GM12874 (cell line): ENCODE data around the gene CTNNA2.

Experiments used
- TF ChIP-seq, protein P1 (sequence below): IDR thresholded peaks from 2 replicates; pipeline ENCODE4 v1.5.1; 2011; ENCODE audit warnings: low read depth, mild to moderate bottlenecking, control low read depth, low read length, moderate library complexity; ENCODE audit not compliant: insufficient read depth

The CTNNA2 gene

DNA sequence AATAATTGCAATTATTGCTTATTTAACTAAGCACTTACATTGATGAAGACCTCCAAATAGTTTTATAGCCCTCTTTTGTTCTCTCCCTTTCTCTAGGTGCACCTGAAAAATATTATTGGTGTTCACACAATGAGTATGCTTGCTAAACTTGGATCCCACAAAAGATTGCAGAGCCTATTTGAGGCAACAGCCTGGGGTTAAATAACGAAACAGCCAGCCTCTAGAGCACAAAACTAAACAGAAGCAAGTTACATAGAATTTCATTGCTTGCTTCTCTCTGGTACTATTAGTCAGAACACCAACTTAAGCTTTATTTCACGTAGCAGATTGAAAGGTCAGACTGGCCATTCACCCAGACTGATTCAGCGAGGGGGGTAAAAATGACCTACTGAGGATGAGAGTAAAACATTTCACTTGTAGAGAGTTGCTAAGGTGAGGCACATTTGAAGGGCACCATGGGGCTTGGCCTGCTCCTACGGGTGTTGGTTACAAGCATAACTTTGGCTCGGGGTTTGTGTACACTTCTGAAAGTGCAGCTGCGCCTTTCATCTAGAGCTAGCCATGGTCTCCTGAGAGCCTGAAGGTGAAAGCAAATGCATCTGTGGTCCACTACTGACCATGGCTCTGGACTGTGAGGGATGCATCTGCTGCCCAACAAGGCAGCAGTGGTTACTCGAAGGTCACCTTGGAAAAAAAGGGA lies 1016.8 kb downstream of the CTNNA2 start:
- TF ChIP-seq, protein P1, sequence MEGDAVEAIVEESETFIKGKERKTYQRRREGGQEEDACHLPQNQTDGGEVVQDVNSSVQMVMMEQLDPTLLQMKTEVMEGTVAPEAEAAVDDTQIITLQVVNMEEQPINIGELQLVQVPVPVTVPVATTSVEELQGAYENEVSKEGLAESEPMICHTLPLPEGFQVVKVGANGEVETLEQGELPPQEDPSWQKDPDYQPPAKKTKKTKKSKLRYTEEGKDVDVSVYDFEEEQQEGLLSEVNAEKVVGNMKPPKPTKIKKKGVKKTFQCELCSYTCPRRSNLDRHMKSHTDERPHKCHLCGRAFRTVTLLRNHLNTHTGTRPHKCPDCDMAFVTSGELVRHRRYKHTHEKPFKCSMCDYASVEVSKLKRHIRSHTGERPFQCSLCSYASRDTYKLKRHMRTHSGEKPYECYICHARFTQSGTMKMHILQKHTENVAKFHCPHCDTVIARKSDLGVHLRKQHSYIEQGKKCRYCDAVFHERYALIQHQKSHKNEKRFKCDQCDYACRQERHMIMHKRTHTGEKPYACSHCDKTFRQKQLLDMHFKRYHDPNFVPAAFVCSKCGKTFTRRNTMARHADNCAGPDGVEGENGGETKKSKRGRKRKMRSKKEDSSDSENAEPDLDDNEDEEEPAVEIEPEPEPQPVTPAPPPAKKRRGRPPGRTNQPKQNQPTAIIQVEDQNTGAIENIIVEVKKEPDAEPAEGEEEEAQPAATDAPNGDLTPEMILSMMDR, result no peak

DNA sequence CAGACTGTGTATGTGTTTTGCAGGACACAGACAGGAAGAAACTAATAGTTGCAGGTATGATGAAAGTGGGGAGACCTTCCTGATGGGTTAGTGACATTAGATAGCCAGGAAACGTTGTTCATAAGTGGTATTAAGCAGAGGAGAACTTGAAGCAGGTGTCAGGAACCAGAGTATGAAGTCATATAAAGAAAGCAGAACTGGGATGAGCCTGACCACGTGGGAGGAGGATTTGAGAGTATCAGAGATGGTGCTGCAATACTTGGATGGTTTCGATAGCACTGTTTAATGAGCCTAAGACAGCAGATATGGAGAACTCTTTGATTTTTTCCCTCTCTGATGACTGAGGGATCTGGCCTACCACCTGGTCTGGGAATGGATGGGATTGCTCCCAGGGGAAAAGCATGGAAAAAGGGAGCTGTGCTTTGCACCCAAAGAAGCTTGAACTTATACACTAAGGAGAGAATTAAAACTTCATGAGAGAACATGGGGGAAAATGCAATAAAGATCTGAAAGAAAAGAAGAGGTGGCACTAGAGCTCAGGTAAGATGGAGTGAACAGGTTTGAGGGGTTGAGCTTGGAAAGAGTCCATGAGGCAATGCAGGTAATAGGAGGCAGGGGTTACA lies 1017.7 kb downstream of the CTNNA2 start:
- TF ChIP-seq, protein P1, result no peak

DNA sequence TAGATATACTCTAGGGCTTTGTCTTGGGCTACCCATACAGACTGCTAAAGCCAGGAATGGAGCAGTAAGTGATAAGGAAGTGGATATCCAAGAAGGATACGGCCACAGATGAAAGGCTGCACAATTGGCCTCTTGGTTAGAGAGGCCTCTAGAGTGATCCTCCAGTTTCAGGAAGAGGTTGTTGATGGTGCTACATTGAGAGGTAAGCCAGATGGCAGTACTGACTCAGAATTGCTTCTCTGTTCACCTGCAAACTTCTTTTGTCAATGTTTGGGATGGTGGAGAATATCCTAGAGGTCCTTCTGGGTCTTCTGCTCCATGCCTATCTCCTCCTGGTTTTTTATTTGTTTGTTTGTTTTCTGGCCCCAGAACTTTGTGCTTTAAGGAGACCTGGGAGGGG lies 1018.5 kb downstream of the CTNNA2 start:
- TF ChIP-seq, protein P1, result 0 out of 2 replicates have a peak, but pooled peaks have one; percentile 22

DNA sequence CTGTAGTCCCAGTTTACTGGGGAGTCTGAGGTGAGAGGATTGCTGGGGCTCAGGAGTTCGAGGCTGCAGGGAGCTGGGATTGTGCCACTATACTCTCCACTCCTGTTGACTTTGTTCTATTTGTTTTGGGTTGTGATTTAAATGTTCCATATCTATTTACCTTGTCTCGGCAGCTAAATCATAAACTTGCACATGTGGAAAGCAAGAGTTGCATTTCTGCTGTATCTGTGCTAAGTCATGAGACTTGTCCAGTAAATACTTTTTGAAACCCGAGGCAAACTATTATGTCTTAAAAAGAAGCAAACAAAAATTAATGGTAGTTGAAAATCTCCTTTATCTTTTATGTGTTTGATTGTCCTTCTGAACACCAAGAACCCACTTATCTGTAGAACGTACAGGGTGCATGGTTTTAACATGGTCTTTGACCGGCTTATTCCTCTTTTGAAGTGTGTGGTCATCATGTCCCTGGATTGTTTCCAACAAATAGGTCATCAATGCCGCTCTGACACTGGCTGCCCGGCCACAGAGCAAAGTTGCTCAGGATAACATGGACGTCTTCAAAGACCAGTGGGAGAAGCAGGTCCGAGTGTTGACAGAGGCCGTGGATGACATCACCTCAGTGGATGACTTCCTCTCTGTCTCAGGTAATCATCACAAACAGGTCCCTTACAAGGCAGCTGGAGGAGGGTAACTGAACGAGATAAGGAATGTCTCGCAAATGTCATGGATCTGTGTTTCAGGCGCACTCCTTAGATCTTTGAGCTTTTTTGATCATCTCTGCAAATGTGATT lies 1032.8 kb downstream of the CTNNA2 start:
- TF ChIP-seq, protein P1, result no peak

DNA sequence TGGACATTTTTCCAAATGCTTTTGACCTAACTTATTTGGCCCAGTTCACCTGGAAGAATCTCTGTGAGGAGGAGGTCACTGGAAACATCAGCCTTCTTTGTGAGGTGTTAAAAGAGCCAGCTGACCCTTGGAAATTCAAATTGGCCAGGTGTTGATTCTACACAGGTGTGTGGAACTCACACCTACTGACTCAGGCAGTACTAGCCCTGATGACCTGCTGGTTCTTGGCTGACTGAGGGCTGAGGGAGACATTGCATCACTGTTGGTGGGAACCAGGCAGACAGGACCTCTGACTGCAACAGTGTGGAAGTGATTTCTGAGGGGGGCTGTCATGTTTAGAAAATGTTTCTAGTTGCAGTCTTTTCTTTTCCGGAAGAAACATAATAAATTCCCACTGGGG lies 1033.9 kb downstream of the CTNNA2 start:
- TF ChIP-seq, protein P1, result no peak

DNA sequence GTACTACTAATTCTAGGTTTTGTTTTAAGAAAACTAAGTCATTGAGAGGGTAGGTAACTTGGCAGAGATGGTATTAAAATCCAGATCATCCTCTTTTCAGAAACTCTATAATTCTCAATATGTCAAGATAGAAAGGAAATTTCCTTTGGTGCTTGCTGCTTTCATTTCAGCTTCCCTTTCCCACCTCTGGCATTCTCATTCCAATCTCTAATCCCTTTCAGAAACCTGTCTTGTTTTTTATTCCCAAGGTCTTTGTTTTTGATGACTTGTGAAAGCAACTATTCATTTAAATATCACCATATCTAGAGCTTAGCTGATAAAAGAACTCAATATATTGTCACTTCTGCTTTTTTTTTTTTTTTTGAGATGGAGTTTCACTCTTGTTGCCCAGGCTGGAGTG lies 1034.5 kb downstream of the CTNNA2 start:
- TF ChIP-seq, protein P1, result no peak

DNA sequence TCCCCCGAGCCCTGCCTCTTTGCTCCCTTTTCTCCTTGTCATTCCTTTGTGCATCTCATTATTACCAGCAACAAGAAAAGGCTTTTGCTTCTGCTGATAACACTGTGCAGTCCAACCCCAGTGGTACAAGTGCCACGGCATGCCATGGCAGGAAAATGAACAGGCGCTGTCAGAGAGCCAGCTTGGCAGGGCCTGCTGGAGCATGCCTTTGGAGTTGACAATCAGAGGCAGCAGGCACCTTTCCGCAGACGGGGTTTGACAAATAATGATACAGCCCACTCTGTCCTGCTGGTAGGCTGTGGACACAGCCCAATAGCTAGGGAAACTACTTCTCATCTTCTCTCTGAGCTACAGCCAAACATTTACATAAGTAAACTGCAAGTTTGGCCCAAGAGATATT lies 1035.6 kb downstream of the CTNNA2 start:
- TF ChIP-seq, protein P1, result no peak
